ENCODE data around the gene COL26A1. TPM values are rescaled to one million over a fixed set of nuclear protein-coding genes. Genes with fewer than 3 reads are reported as not detected.

COL26A1 gene
- total and polyA plus RNA-seq, 5 donors, result 0.09 to 0.11 TPM; not detected in 3

GRCh38 chr7:101545441-101546190 lies 182.9 kb downstream of the COL26A1 start:
- Histone ChIP-seq H3K9me3 (ENCODE audit: control insufficient read depth, low read length) (no peaks in the 10 kb centered on the region), H3K4me1 (ENCODE audit: control insufficient read depth, insufficient read depth, low read length) (no peaks in the 10 kb centered on the region), H3K27ac (ENCODE audit: low read length) (no peak overlapping the region), H3K4me3 (ENCODE audit: low read length) (no peak overlapping the region), H3K27me3 (ENCODE audit: control insufficient read depth, insufficient read depth) (no peaks in the 10 kb centered on the region)
- intact Hi-C loops (cut with DNase I), result loop anchor here in 1 of 4 donors (5.0 kb wide), 1 partner anchor 727 kb away; no protein-coding TSS in a partner anchor
- 90% methylated on average over 10 of the region's 10 CpGs for WGBS
- DNase-seq, result peak in 2 of 3 donors; percentile 11 to 20
- no peak for ATAC-seq

GRCh38 chr7:101546308-101546936 lies 183.7 kb downstream of the COL26A1 start:
- H3K4me1 ChIP-seq (ENCODE audit: control insufficient read depth, insufficient read depth, low read length), result no peaks in the 10 kb centered on the region
- intact Hi-C loops (cut with DNase I), result loop anchor here in 1 of 4 donors (5.0 kb wide), 1 partner anchor 726 kb away; no protein-coding TSS in a partner anchor
- H3K9me3 ChIP-seq (ENCODE audit: control insufficient read depth, low read length), result no peaks in the 10 kb centered on the region
- no peak overlapping the region for H3K4me3 ChIP-seq (ENCODE audit: low read length)
- no peaks in the 10 kb centered on the region for H3K27me3 ChIP-seq (ENCODE audit: control insufficient read depth, insufficient read depth)
- 92% methylated on average over 2 of the region's 2 CpGs for WGBS
- no peak overlapping the region for H3K27ac ChIP-seq (ENCODE audit: low read length)
- ATAC-seq (no peak), DNase-seq (peak in 1 of 3 donors; percentile 19)

GRCh38 chr7:101547022-101547915 lies 184.6 kb downstream of the COL26A1 start:
- ATAC-seq, result no peak
- H3K4me3 ChIP-seq (ENCODE audit: low read length), result no peak overlapping the region
- 73% methylated on average over 17 of the region's 17 CpGs for WGBS
- no peaks in the 10 kb centered on the region for H3K4me1 ChIP-seq (ENCODE audit: control insufficient read depth, insufficient read depth, low read length)
- no peaks in the 10 kb centered on the region for H3K9me3 ChIP-seq (ENCODE audit: control insufficient read depth, low read length)
- DNase-seq, result peak in 2 of 3 donors; percentile 34 to 56
- intact Hi-C loops (cut with DNase I), result loop anchor here in 1 of 4 donors (5.0 kb wide), 1 partner anchor 725 kb away; no protein-coding TSS in a partner anchor
- H3K27me3 ChIP-seq (ENCODE audit: control insufficient read depth, insufficient read depth), result no peaks in the 10 kb centered on the region
- H3K27ac ChIP-seq (ENCODE audit: low read length), result no peak overlapping the region

GRCh38 chr7:101547916-101548661 lies 185.4 kb downstream of the COL26A1 start:
- intact Hi-C loops (cut with DNase I), result loop anchor here in 1 of 4 donors (5.0 kb wide), 1 partner anchor 724 kb away; no protein-coding TSS in a partner anchor
- H3K27ac ChIP-seq (ENCODE audit: low read length), result no peak overlapping the region
- 83% methylated on average over 14 of the region's 14 CpGs for WGBS

GRCh38 chr7:101549734-101550133 lies 187.1 kb downstream of the COL26A1 start:
- Histone ChIP-seq H3K9me3 (ENCODE audit: control insufficient read depth, low read length) (no peaks in the 10 kb centered on the region), H3K27ac (ENCODE audit: low read length) (no peak overlapping the region), H3K4me3 (ENCODE audit: low read length) (no peak overlapping the region), H3K27me3 (ENCODE audit: control insufficient read depth, insufficient read depth) (no peaks in the 10 kb centered on the region), H3K4me1 (ENCODE audit: control insufficient read depth, insufficient read depth, low read length) (no peaks in the 10 kb centered on the region)
- no peak for ATAC-seq
- WGBS, result 94% methylated on average over 5 of the region's 5 CpGs
- DNase-seq, result no peak
- intact Hi-C loops (cut with DNase I), result loop anchor here in 1 of 4 donors (5.0 kb wide), 1 partner anchor 723 kb away; no protein-coding TSS in a partner anchor

More at GRCh38 chr7:101547916-101548661, 185.4 kb downstream of the COL26A1 start:
- ATAC-seq (no peak), DNase-seq (peak in 1 of 3 donors; percentile 16)
- Histone ChIP-seq H3K27me3 (ENCODE audit: control insufficient read depth, insufficient read depth) (no peaks in the 10 kb centered on the region), H3K9me3 (ENCODE audit: control insufficient read depth, low read length) (no peaks in the 10 kb centered on the region), H3K4me3 (ENCODE audit: low read length) (no peak overlapping the region), H3K4me1 (ENCODE audit: control insufficient read depth, insufficient read depth, low read length) (no peaks in the 10 kb centered on the region)

- no peak for ATAC-seq
- Histone ChIP-seq H3K4me1 (ENCODE audit: control insufficient read depth, insufficient read depth, low read length) (no peaks in the 10 kb centered on the region), H3K4me3 (ENCODE audit: low read length) (no peak overlapping the region), H3K27me3 (ENCODE audit: control insufficient read depth, insufficient read depth) (no peaks in the 10 kb centered on the region), H3K9me3 (ENCODE audit: control insufficient read depth, low read length) (no peaks in the 10 kb centered on the region), H3K27ac (ENCODE audit: low read length) (no peak overlapping the region)
- DNase-seq, result peak in 2 of 3 donors; percentile 28 to 29
- intact Hi-C loops (cut with DNase I), result no loop called here
- whole genome bisulfite sequencing, result 64% methylated on average over 26 of the region's 26 CpGs
These were observed 188.2 kb downstream of the COL26A1 start for GRCh38 chr7:101550641-101551541.

- WGBS, result 83% methylated on average over 23 of the region's 23 CpGs
- no peak overlapping the region for H3K27ac ChIP-seq (ENCODE audit: low read length)
- H3K27me3 ChIP-seq (ENCODE audit: control insufficient read depth, insufficient read depth), result no peaks in the 10 kb centered on the region
- H3K9me3 ChIP-seq (ENCODE audit: control insufficient read depth, low read length), result no peaks in the 10 kb centered on the region
- H3K4me3 ChIP-seq (ENCODE audit: low read length), result no peak overlapping the region
- ATAC-seq, result peak in 1 of 2 donors; percentile 14
- DNase-seq, result peak in 1 of 3 donors; percentile 47
- no peaks in the 10 kb centered on the region for H3K4me1 ChIP-seq (ENCODE audit: control insufficient read depth, insufficient read depth, low read length)
- intact Hi-C loops (cut with DNase I), result no loop called here
These were observed 190.5 kb downstream of the COL26A1 start for GRCh38 chr7:101553018-101553770.

GRCh38 chr7:101553771-101554445 lies 191.2 kb downstream of the COL26A1 start:
- WGBS, result 86% methylated on average over 8 of the region's 8 CpGs
- Histone ChIP-seq H3K27ac (ENCODE audit: low read length) (no peak overlapping the region), H3K4me1 (ENCODE audit: control insufficient read depth, insufficient read depth, low read length) (no peaks in the 10 kb centered on the region), H3K4me3 (ENCODE audit: low read length) (no peak overlapping the region), H3K27me3 (ENCODE audit: control insufficient read depth, insufficient read depth) (no peaks in the 10 kb centered on the region), H3K9me3 (ENCODE audit: control insufficient read depth, low read length) (no peaks in the 10 kb centered on the region)
- DNase-seq (peak in 1 of 3 donors; percentile 20), ATAC-seq (no peak)
- intact Hi-C loops (cut with DNase I), result no loop called here
